Keratinocyte (primary cell): Measurements from ENCODE around the gene PCDHA9. TPM values are rescaled to one million over a fixed set of nuclear protein-coding genes. Genes with fewer than 3 reads are reported as not detected.
"Not testable (repeated sequence)": the region's sequence is repeated elsewhere in the genome, so short reads cannot be mapped to it uniquely, and the experiment has no call there.

Source experiments
- DNase-seq: peaks from one replicate; pipeline ENCODE4 v3.0.0-alpha.2; 2011; ENCODE audit warnings: low read depth, missing footprints, low spot score
- FAIRE-seq: peaks from 2 replicates; lab custom pipeline; 2011; peaks lifted over from hg19 to GRCh38; lab: Jason Lieb, UNC
- H2AFZ ChIP-seq: 2 replicates; pipeline ENCODE4 v1.6.0; 2012; ENCODE audit warnings: low read length, control low read depth, inconsistent platforms; ENCODE audit not compliant: control insufficient read depth
- H3K27ac ChIP-seq: 2 replicates; pipeline ENCODE4 v1.5.1; 2011; ENCODE audit warnings: low read length; ENCODE audit not compliant: control insufficient read depth, insufficient read depth
- H3K27me3 ChIP-seq: 3 replicates; pipeline ENCODE4 v1.6.0; 2011; ENCODE audit warnings: low read length; ENCODE audit not compliant: control insufficient read depth, insufficient read depth; ENCODE audit errors: extremely low read depth
- H3K36me3 ChIP-seq, 2 experiments: 2 replicates in 1 of 2; 3 replicates in 1 of 2; pipeline ENCODE4 v1.5.1; 2011; ENCODE audit warnings: low read length in 2 of 2, mild to moderate bottlenecking in 1 of 2; ENCODE audit not compliant: control insufficient read depth in 2 of 2, insufficient read depth in 2 of 2; ENCODE audit errors: extremely low read depth in 1 of 2
- H3K4me1 ChIP-seq: 3 replicates; pipeline ENCODE4 v1.5.1; 2011; ENCODE audit warnings: low read length; ENCODE audit not compliant: control insufficient read depth, insufficient read depth; ENCODE audit errors: extremely low read depth
- H3K4me2 ChIP-seq: 3 replicates; pipeline ENCODE4 v1.6.0; 2011; ENCODE audit warnings: low read depth, low read length; ENCODE audit not compliant: control insufficient read depth, insufficient read depth; ENCODE audit errors: extremely low read depth
- H3K4me3 ChIP-seq, 3 experiments: fragments of 200-600 bp in 1 of 3; sonication (generic) in 1 of 3; 2 replicates in 2 of 3; 3 replicates in 1 of 3; pipeline ENCODE4 v1.5.1; 2011 to 2016; ENCODE audit warnings: low read length in 3 of 3, mild to moderate bottlenecking in 3 of 3, control low read depth in 2 of 3, inconsistent platforms in 1 of 3, low read depth in 1 of 3, mixed read lengths in 1 of 3, mixed run types in 1 of 3, moderate library complexity in 1 of 3; ENCODE audit not compliant: control insufficient read depth in 2 of 3, insufficient read depth in 2 of 3; ENCODE audit errors: extremely low read depth in 1 of 3
- H3K79me2 ChIP-seq: 2 replicates; pipeline ENCODE4 v1.6.0; 2012; ENCODE audit warnings: low read length; ENCODE audit not compliant: control insufficient read depth, insufficient read depth
- H3K9ac ChIP-seq: 3 replicates; pipeline ENCODE4 v1.6.0; 2011; ENCODE audit warnings: low read length; ENCODE audit not compliant: control insufficient read depth, insufficient read depth; ENCODE audit errors: extremely low read depth
- H3K9me1 ChIP-seq: 3 replicates; pipeline ENCODE4 v1.6.0; 2011; ENCODE audit warnings: low read length; ENCODE audit not compliant: control insufficient read depth, insufficient read depth; ENCODE audit errors: extremely low read depth
- H3K9me3 ChIP-seq: 2 replicates; pipeline ENCODE4 v1.5.1; 2012; ENCODE audit warnings: low read depth, low read length; ENCODE audit not compliant: control insufficient read depth
- H4K20me1 ChIP-seq: 3 replicates; pipeline ENCODE4 v1.6.0; 2011; ENCODE audit warnings: low read length; ENCODE audit not compliant: control insufficient read depth, insufficient read depth; ENCODE audit errors: extremely low read depth
- EZH2 ChIP-seq: IDR thresholded peaks from one replicate; pipeline ENCODE4 v1.6.1; 2012; ENCODE audit warnings: inconsistent platforms, mild to moderate bottlenecking, low read length, moderate library complexity
- dilution Hi-C: fragments of 300-500 bp; cut with MboI; formaldehyde crosslinking; loops from one replicate; pipeline ENCODE4 v1.7.0; 2020; ENCODE audit warnings: low sequenced_read_pairs; ENCODE audit not compliant: extremely low pct_ligation_motif_present
- polyA plus RNA-seq, 5 experiments: library from polyadenylated mRNA; depleted of rRNA in 3 of 5; stranded (reverse) in 3 of 5; stranded (forward) in 1 of 5; unstranded in 1 of 5; fragments of >200 nt; gene quantifications; 1 replicate in 1 of 5; 2 replicates in 3 of 5; 3 replicates in 1 of 5; pipeline versions ENCODE4 v1.2.1 to v1.2.3, GENCODE V29; 2011 to 2012; ENCODE audit warnings: missing spikeins in 2 of 5, low read depth in 1 of 5, low replicate concordance in 1 of 5
- TF ChIP-seq, protein P1 (sequence below), 3 experiments: IDR thresholded peaks in 1 of 3; conservative IDR thresholded peaks in 1 of 3; optimal IDR thresholded peaks in 1 of 3; 2 replicates in 2 of 3; 3 replicates in 1 of 3; pipeline versions ENCODE3 to v1.5.1; 2011; ENCODE audit warnings: low read length in 3 of 3, mild to moderate bottlenecking in 3 of 3, moderate library complexity in 2 of 3, control low read depth in 1 of 3, inconsistent platforms in 1 of 3; ENCODE audit not compliant: insufficient read depth in 2 of 3; ENCODE audit errors: extremely low read depth in 1 of 3

PCDHA9 gene
- polyA plus RNA-seq, 1 donor (not counting 4 experiments of a cell fraction or from before 2014, with no cell fraction given): 0.01 TPM

- peaks cover 16% of the 10 kb centered on the region for H3K9me3 ChIP-seq
- dilution Hi-C loops: no loop called here
- H3K4me3 ChIP-seq: no peak within 1 kb of the TSS
- H4K20me1 ChIP-seq: no peaks in the 10 kb centered on the region
- DNase-seq: no peak
- H3K9me1 ChIP-seq: no peaks in the 10 kb centered on the region
- H3K36me3 ChIP-seq: no peaks in the 10 kb centered on the region
- no peak within 1 kb of the TSS for H3K9ac ChIP-seq
- H2AFZ ChIP-seq: no peak within 1 kb of the TSS
- no peaks in the 10 kb centered on the region for H3K4me1 ChIP-seq
- H3K27me3 ChIP-seq: no peaks in the 10 kb centered on the region
- H3K4me2 ChIP-seq: no peak within 1 kb of the TSS
- no peak for FAIRE-seq
- no peak within 1 kb of the TSS for H3K27ac ChIP-seq
- no peaks in the 10 kb centered on the region for H3K79me2 ChIP-seq
- TF ChIP-seq EZH2: no peak
- TF ChIP-seq, protein P1, sequence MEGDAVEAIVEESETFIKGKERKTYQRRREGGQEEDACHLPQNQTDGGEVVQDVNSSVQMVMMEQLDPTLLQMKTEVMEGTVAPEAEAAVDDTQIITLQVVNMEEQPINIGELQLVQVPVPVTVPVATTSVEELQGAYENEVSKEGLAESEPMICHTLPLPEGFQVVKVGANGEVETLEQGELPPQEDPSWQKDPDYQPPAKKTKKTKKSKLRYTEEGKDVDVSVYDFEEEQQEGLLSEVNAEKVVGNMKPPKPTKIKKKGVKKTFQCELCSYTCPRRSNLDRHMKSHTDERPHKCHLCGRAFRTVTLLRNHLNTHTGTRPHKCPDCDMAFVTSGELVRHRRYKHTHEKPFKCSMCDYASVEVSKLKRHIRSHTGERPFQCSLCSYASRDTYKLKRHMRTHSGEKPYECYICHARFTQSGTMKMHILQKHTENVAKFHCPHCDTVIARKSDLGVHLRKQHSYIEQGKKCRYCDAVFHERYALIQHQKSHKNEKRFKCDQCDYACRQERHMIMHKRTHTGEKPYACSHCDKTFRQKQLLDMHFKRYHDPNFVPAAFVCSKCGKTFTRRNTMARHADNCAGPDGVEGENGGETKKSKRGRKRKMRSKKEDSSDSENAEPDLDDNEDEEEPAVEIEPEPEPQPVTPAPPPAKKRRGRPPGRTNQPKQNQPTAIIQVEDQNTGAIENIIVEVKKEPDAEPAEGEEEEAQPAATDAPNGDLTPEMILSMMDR (optimal IDR thresholded peaks at IDR 0.05 in 1 of 3, IDR thresholded peaks at IDR 0.05 in 1 of 3, conservative IDR thresholded peaks at IDR 0.05 in 1 of 3; ENCODE audit: extremely low read depth in 1 of 3, insufficient read depth in 2 of 3, low read length in 3 of 3): no peak
Observed at GRCh38 chr5:140833993-140834392, 14.2 kb upstream of the PCDHA9 start, which contains the start of gene PCDHA7. TSS of gene PCDHA7 (plus strand) at chr5:140834269. CDS start at chr5:140834384, 115 bp downstream.

- H3K27me3 ChIP-seq, H2AFZ ChIP-seq, H4K20me1 ChIP-seq, H3K4me2 ChIP-seq, H3K36me3 ChIP-seq, H3K9ac ChIP-seq, H3K4me1 ChIP-seq, H3K9me1 ChIP-seq, H3K27ac ChIP-seq, H3K4me3 ChIP-seq, DNase-seq, FAIRE-seq, dilution Hi-C loops, H3K79me2 ChIP-seq: not testable (repeated sequence)
- peaks cover 16% of the 10 kb centered on the region for H3K9me3 ChIP-seq
Observed at GRCh38 chr5:140834439-140835008, 13.7 kb upstream of the PCDHA9 start.
